Spinal cord (tissue), 10 donors: Measurements from ENCODE around the gene TBCB. TPM values are rescaled to one million over a fixed set of nuclear protein-coding genes. Genes with fewer than 3 reads are reported as not detected.
A peak's percentile ranks its signal among the peaks of the same experiment; 100 is the strongest.

Experiments
- DNase-seq, 6 donors: peaks; one replicate each; pipeline versions ENCODE4 v3.0.0 to v3.0.0-alpha.2; 2013 to 2015; ENCODE audit warnings: low spot score in 6 of 6, low read depth in 4 of 6
- H3K27ac ChIP-seq: one replicate; pipeline ENCODE4 v1.5.1; 2013; ENCODE audit warnings: low read depth, low read length, control low read depth
- H3K27me3 ChIP-seq: one replicate; pipeline ENCODE4 v1.6.1; 2013; ENCODE audit warnings: low read length; ENCODE audit not compliant: control insufficient read depth, insufficient read depth
- H3K36me3 ChIP-seq: one replicate; pipeline ENCODE4 v1.6.1; 2013; ENCODE audit warnings: low read length; ENCODE audit not compliant: control insufficient read depth, insufficient read depth
- H3K4me1 ChIP-seq: one replicate; pipeline ENCODE4 v1.6.1; 2013; ENCODE audit warnings: low read length; ENCODE audit not compliant: control insufficient read depth, insufficient read depth
- H3K4me3 ChIP-seq: one replicate; pipeline ENCODE4 v1.5.1; 2013; ENCODE audit warnings: low read depth, low read length, control low read depth
- H3K9me3 ChIP-seq: one replicate; pipeline ENCODE4 v1.6.1; 2013; ENCODE audit warnings: low read length; ENCODE audit not compliant: control insufficient read depth, insufficient read depth
- WGBS: methylation state at CpG from one replicate; pipeline ENCODE4 v1.1.5; 2013; ENCODE audit warnings: missing lambda C conversion rate; ENCODE audit not compliant: insufficient coverage; 5-methylcytosine and 5-hydroxymethylcytosine counted together
- polyA plus RNA-seq, 2 donors: library from polyadenylated mRNA; unstranded; fragments of 120-200 nt; gene quantifications; one replicate each; pipeline ENCODE4 v1.2.1, GENCODE V29; 2013; ENCODE audit not compliant: insufficient read length in 2 of 2
- total RNA-seq, 2 donors: library from RNA; depleted of rRNA in 1 of 2; stranded (reverse); fragments of 120-200 nt in 1 of 2; fragments of >200 nt in 1 of 2; gene quantifications; one replicate each; pipeline versions ENCODE4 v1.2.3 to v1.2.4, GENCODE V29; 2013 to 2014
- donor health status: healthy.

TBCB gene
- total and polyA plus RNA-seq, 4 donors = 184 to 343 (median 307) TPM

DNA sequence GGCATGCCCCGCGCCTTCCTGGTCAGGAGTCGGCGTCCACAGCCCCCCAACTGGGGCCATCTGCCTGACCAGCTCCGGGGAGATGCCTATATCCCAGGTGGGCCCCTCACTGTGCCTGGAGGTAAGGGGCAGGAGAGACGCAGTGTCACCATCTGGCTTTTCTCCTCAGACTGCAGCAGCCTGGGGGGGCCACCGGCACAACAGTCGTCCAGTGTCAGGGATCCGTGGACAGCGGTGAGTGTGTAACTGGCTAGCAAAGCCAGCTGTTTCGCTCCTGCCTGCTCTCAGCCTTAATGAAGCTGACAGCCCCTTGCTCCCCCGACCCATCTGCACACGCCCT, 4.1 kb upstream of the TBCB start:
- Histone ChIP-seq H3K27me3 (no peaks in the 10 kb centered on the region), H3K36me3 (peaks cover 56% of the 10 kb centered on the region), H3K27ac (no peak overlapping the region), H3K9me3 (no peaks in the 10 kb centered on the region), H3K4me3 (no peak overlapping the region), H3K4me1 (peaks cover 27% of the 10 kb centered on the region)
- WGBS = 61% methylated on average over 10 of the region's 13 CpGs
- DNase-seq = no peak

DNA sequence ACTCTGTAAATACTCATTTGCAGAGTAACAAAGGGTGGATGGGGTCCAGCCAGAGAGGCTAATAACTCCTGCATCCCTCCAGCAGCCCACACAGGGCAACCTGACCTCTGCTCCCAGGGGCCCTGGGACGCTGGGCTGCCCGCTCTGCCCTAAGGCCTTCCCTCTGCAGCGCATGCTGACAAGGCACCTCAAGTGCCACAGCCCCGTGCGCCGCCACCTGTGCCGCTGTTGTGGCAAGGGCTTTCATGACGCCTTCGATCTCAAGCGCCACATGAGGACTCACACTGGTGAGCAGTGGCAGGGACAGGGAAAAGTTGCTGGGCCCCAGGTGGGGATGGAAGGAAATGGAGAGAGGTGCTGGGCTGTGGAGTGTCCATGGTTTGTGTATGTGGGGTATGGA, 2.6 kb upstream of the TBCB start:
- 97% methylated on average over 10 of the region's 10 CpGs for WGBS
- Histone ChIP-seq H3K27me3 (no peaks in the 10 kb centered on the region), H3K4me3 (no peak overlapping the region), H3K9me3 (no peaks in the 10 kb centered on the region), H3K27ac (no peak overlapping the region), H3K36me3 (peaks cover 55% of the 10 kb centered on the region), H3K4me1 (peaks cover 35% of the 10 kb centered on the region)
- no peak for DNase-seq

DNA sequence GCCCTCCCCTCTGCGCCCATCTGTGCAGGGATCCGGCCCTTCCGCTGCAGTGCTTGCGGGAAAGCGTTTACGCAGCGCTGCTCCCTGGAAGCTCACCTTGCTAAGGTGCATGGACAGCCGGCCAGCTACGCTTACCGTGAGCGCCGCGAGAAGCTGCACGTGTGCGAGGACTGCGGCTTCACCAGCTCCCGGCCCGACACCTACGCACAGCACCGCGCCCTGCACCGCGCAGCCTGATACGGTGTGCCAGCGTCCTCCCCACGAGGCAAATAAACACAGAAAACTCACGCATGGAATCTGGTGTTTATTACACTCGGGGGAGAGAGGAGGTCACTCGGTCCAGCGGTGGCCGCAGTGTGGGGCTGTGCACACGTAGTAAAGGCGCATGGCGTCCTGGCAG, 1.8 kb upstream of the TBCB start:
- Histone ChIP-seq H3K27ac (no peak overlapping the region), H3K4me1 (peaks cover 35% of the 10 kb centered on the region), H3K9me3 (no peaks in the 10 kb centered on the region), H3K27me3 (no peaks in the 10 kb centered on the region), H3K36me3 (peaks cover 55% of the 10 kb centered on the region), H3K4me3 (peak overlapping the region; percentile 77)
- no peak for DNase-seq
- WGBS = 91% methylated on average over 34 of the region's 34 CpGs

DNA sequence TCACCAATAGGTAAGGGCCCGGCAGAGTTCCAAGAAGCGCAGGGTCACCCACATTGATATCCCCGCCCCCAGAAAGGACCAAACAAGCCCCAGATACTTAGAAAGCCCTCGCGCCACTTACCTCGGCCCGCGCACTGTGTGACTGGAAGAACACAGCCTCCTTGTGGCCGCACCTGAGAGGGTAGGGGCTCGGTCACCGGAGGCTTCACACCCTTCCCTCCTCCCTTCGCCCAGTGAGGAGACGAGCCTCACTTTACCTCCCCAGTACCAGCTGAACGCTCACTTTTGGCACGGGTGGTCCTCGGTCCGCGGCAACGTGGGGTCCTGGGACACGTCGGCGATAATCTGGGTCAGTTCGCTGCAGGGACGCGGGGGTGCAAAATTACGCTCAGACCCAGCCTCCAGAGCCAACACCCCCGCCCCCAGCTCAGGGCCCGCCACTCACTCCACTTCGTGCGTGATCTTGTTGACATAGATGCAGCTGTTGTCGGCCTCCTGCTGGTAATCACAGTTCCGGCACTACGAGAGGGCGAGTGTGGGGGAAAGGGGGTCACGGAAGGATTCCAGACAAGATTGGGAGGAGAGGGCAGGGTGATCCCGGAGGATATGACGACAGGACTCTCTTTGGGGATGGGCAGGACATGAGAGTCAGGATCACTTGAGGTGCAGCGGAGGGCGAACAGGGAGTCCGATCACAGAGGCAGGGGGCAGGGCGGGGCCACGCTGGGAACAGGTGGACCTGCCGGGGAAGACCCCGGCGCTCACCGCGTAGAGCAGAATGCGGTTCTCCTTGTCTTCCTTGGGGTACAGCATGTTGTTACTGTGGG, 1.2 kb upstream of the TBCB start:
- Histone ChIP-seq H3K9me3 (no peaks in the 10 kb centered on the region), H3K4me3 (peak overlapping the region; percentile 77), H3K27me3 (no peaks in the 10 kb centered on the region), H3K36me3 (peaks cover 59% of the 10 kb centered on the region), H3K4me1 (peaks cover 35% of the 10 kb centered on the region), H3K27ac (peak overlapping the region; percentile 92)
- peak in 1 of 6 donors; percentile 6 for DNase-seq
- 2% methylated on average over 28 of the region's 48 CpGs for WGBS

DNA sequence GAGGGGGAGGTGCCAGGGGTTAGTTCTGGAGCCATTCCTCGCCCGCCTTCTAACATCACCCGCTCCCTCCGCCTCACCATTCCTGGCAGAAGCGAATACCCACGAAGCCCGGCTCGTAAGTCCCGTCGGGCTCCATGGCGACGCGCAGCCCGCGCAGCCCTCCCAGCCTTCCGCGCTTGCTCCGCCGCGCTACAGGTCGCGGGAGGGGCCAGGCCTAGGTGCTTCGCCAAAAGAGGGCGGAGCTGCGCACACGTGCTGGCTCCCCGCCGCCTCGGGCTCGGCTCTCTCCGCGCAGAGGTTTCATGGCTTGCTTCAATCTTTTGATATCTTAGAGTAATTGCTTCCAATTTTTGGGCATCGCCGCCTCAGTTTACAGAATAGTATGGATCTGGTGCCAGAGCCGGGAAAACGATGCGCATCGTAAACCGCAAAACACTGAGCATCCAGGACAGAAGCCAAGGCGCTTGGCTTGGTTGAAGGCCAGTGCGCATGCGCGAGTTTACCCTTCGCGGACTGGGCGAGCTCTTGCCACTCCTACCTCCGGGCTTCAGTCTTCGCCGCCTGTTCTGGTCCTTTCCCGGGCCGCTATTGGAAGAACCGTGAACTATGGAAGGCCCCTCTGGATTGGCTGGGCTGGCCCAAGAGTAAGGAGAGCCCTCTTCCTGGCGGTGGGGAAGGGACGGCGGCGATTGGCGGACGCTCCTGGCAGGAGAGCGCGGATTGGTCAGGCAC, 381 bp upstream of the TBCB start, which contains the start of gene POLR2I:
Gene POLR2I, minus strand, starts transcription at position 155 of the 732 bp plus-strand sequence. Its CDS starts 19 bp downstream, at position 136.
- H3K9me3 ChIP-seq = no peaks in the 10 kb centered on the region
- H3K4me1 ChIP-seq = peaks cover 35% of the 10 kb centered on the region
- H3K36me3 ChIP-seq = peaks cover 67% of the 10 kb centered on the region
- peak; percentile 99 to 100 (median 100) for DNase-seq
- peak within 1 kb of the TSS; percentile 77 for H3K4me3 ChIP-seq
- under 1% methylated on average over 57 of the region's 60 CpGs for WGBS
- no peaks in the 10 kb centered on the region for H3K27me3 ChIP-seq
- peak within 1 kb of the TSS; percentile 92 for H3K27ac ChIP-seq

DNA sequence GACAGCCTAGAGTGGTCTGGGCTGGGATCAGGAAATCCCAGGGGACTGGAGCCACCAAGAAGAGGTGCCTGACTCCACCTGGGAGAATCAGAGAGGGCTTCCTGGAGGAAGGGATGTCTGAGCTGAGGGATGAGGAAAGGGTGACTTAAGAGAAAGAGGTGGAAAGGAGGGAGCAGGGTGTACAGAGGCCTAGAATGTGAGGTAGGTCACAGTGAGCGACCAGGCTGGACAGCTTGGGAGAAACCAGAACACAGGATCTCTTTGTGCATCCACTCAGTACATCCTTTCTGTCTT, 1.0 kb downstream of the TBCB start:
- Histone ChIP-seq H3K4me3 (peak overlapping the region; percentile 77), H3K27ac (no peak overlapping the region), H3K36me3 (peaks cover 73% of the 10 kb centered on the region), H3K27me3 (no peaks in the 10 kb centered on the region), H3K4me1 (peaks cover 35% of the 10 kb centered on the region), H3K9me3 (no peaks in the 10 kb centered on the region)
- DNase-seq = no peak
- no CpG with 5 or more reads among the region's 1 CpG for WGBS

DNA sequence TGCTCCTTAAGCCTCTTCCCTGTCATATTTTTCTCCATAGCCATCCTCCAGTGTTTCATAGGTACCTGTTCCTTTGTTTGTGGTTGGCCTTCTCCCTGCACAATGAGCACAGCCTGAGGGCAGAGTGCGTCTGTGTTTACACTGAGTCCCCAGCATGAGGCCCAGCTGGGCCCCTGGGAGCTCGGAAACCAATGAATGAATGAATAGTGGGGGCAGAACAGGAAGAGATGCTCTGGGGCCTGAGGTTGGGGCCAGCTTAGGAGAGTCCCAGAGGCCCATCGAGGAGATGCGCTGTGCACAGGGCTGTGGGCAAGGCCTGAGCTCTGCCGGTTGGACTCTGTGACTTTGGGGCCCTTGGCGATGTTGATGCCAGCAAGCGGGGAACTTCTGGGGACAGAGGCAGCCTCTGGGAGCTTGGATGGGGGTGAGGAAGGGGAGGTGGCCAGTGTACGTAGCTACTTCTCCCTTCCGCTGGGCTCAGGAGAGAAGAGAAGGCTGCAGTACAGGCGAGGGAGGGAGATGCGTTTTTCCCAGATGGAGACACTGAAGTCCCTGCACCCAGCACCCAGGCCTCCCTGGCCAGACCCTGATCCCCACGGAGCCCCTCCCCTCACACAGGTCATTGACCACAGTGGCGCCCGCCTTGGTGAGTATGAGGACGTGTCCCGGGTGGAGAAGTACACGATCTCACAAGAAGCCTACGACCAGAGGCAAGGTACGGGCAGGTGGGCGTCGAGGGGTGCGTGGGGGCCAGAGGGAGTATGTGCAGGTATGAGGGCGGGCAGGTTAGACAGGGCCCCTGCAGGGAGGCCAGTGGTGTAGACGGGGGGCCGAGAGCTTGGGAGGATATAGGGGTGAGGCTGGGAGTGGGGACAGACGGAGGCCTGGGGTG, 5.1 kb downstream of the TBCB start:
- Histone ChIP-seq H3K4me3 (no peak overlapping the region), H3K27ac (no peak overlapping the region), H3K27me3 (no peaks in the 10 kb centered on the region), H3K9me3 (no peaks in the 10 kb centered on the region), H3K36me3 (peaks cover 90% of the 10 kb centered on the region), H3K4me1 (peaks cover 14% of the 10 kb centered on the region)
- whole genome bisulfite sequencing = 92% methylated on average over 26 of the region's 26 CpGs
- DNase-seq = no peak

DNA sequence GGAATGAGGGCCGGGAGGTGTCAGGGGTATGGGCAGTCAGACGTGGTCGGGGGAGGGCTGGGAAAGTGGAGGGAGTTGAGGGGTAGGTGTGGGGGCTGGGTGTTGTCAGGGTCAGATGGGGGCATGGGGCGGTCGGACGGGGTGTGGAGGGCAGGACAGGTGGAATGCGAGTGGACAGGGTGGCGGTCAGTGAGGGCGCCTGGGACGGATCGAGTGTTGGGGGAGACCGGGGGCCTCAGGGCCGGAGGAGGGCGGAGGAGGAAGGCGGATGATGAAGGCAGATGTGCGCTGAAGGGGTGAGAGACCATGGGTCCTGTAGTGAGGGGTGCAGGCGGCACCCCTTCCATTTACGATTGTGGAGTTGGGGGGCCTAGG, 5.7 kb downstream of the TBCB start:
- H3K27ac ChIP-seq = no peak overlapping the region
- H3K4me1 ChIP-seq = peaks cover 10% of the 10 kb centered on the region
- no peak overlapping the region for H3K4me3 ChIP-seq
- whole genome bisulfite sequencing = 93% methylated on average over 18 of the region's 18 CpGs
- no peaks in the 10 kb centered on the region for H3K9me3 ChIP-seq
- H3K36me3 ChIP-seq = peaks cover 97% of the 10 kb centered on the region
- no peaks in the 10 kb centered on the region for H3K27me3 ChIP-seq
- DNase-seq = no peak

DNA sequence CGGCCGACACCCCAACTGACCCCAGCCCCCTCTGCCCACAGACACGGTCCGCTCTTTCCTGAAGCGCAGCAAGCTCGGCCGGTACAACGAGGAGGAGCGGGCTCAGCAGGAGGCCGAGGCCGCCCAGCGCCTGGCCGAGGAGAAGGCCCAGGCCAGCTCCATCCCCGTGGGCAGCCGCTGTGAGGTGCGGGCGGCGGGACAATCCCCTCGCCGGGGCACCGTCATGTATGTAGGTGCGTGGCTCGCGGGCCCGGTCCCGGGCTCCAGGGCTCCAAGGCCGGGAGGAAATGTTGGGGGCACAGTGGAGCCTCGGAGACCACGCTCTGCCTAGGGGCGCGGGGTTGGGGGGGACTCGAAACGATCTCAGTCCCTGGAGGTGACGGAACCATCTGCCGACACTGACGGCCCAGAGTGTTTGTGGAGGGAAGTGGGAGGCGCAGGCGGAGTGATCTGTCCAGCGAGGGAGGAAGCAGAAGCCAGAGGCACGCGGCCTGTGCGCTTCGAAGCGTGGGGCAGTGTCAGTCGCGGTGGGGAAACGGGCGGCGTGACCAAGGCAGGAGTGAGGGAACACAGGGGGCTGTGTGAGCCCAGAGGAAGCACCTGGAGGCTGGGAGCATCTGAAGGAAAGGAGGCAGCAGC, 6.3 kb downstream of the TBCB start:
- H3K9me3 ChIP-seq = no peaks in the 10 kb centered on the region
- H3K27me3 ChIP-seq = no peaks in the 10 kb centered on the region
- H3K36me3 ChIP-seq = peaks cover 96% of the 10 kb centered on the region
- DNase-seq = no peak
- H3K4me1 ChIP-seq = peaks cover 3% of the 10 kb centered on the region
- WGBS = 88% methylated on average over 47 of the region's 49 CpGs
- H3K27ac ChIP-seq = no peak overlapping the region
- no peak overlapping the region for H3K4me3 ChIP-seq
